Vagina (tissue), 2 donors: ENCODE measurements around the gene NUP93.

ENCODE experiments used
- POLR2A ChIP-seq, 2 donors: fragments of 450-650 bp; IDR thresholded peaks; one replicate each; pipeline ENCODE4 v1.6.1; 2017; ENCODE audit warnings: antibody characterized with exemption in 2 of 2, mild to moderate bottlenecking in 2 of 2, moderate library complexity in 2 of 2
- POLR2AphosphoS5 ChIP-seq, 2 donors: sonication (generic); formaldehyde crosslinking; IDR thresholded peaks; one replicate each; pipeline ENCODE4 v1.9.0; 2017; ENCODE audit warnings: antibody characterized with exemption in 2 of 2, mild to moderate bottlenecking in 2 of 2, low read depth in 1 of 2; ENCODE audit not compliant: insufficient read depth in 1 of 2
- TF ChIP-seq, protein P1 (sequence below), 3 experiments: fragments of 450-650 bp in 2 of 3; fragments of 200-600 bp in 1 of 3; sonication (generic) in 1 of 3; IDR thresholded peaks; one replicate each; pipeline ENCODE4 v1.5.1; 2017 to 2019; ENCODE audit warnings: antibody characterized with exemption in 3 of 3, mild to moderate bottlenecking in 2 of 3, moderate library complexity in 2 of 3

DNA sequence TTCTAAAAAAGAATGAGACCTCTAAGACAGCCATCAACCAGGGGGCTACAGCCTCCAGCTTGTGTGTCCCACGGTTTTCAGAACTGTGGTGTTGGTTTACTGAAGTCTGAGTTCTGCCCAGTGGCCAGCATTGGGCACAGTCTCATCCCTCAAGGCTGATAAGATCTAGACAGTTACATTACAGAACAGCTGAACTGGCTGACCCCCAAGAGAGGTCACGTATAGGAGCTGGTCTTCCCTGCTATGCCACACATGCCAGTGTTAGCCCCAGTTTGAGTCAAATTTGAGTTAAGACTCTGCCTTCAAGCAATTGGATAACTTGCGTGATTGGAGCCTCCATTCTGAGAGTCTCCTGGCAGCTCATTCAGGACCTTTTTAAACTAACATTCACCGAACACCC is 14.8 kb upstream of the NUP93 start:
- TF ChIP-seq, protein P1, sequence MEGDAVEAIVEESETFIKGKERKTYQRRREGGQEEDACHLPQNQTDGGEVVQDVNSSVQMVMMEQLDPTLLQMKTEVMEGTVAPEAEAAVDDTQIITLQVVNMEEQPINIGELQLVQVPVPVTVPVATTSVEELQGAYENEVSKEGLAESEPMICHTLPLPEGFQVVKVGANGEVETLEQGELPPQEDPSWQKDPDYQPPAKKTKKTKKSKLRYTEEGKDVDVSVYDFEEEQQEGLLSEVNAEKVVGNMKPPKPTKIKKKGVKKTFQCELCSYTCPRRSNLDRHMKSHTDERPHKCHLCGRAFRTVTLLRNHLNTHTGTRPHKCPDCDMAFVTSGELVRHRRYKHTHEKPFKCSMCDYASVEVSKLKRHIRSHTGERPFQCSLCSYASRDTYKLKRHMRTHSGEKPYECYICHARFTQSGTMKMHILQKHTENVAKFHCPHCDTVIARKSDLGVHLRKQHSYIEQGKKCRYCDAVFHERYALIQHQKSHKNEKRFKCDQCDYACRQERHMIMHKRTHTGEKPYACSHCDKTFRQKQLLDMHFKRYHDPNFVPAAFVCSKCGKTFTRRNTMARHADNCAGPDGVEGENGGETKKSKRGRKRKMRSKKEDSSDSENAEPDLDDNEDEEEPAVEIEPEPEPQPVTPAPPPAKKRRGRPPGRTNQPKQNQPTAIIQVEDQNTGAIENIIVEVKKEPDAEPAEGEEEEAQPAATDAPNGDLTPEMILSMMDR (IDR thresholded peaks at IDR 0.05) = no peak
- TF ChIP-seq POLR2AphosphoS5 (IDR thresholded peaks at IDR 0.05; ENCODE audit: insufficient read depth in 1 of 2, low read depth in 1 of 2) (no peak), POLR2A (IDR thresholded peaks at IDR 0.05) (no peak)
